Fibroblast of gingiva (primary cell): ENCODE results near the gene TM6SF1.

Experiments
- DNase-seq: peaks from one replicate; pipeline ENCODE4 v3.0.0-alpha.2; 2011; ENCODE audit warnings: low read depth

Gene TM6SF1

DNA sequence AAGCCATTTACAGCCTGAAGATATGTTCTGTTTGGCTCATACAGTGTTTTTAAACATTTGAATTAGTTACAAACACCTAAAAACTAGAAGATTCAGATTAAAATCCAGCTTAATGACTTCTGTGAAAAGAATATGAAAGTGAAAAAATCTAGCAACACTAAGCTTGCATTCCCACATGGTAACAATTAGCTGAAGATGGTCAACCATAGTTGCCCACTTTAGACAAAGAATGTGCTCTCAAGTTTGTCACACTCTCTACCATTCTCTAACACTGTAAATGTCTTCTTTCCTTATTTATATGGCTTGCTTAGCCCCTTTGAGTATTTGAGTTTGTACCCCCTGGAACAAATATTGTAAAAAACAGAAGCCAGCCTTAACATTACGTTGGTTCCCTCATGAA, 67.4 kb downstream of the TM6SF1 start:
- peak; percentile 14 for DNase-seq

DNA sequence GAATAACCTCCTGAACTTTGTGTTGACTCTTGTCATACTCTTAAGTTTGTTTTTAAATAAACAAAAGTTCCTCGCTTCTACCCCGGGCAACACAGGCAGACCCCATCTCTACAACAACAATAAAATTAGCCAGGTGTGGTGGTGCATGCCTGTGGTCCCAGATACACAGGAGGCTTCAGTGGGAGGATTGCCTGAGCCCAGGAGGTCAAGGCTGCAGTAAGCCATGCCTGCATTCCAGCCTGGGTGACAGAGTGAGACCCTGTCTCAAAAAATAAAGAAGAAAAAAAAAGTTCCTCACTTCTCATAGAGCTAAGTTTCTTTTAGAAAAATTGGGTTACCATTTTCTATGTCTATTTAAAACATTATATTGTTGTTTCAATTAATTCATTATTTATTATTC, 70.9 kb downstream of the TM6SF1 start:
- no peak for DNase-seq

DNA sequence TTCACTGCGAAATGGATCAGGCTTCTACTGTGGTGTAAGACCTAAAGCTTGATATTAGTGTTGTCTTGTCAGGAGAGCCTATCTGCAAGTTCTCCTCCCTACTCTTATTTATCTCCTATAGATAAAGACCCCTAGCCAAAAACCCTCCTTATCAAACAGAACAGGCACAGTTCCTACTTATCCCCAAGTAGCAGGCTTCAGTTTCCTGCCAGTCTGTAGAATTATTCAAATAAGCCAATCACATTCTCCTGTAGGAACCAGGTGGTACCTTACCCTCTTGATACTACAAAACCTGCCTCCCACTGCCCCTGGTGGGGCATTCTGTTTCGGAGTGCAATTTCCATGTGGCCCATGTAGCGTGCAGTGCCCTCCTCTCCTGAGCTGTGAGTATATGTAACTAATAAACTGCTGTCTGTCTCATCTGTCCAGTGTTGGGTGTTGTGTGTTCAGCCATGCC, 71.5 kb downstream of the TM6SF1 start:
- no peak for DNase-seq

DNA sequence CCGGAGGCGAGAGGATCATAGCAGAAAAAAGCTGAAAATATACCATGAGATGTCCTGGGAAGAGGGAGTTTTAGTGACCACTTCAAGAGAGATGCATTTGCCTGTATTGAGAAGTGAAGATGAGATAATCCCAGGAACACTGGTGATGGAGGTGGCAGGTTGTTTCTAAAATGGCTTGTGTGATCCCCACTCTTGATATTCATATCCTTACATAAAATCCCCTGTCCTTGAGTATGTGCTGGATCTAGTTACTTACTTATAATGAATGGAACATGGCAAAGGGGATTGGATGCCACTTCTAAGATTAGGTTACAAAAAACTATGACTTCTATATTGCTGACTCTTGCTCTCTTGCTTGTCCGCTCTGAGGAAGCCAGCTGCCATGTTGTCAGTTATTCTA, 78.1 kb downstream of the TM6SF1 start:
- no peak for DNase-seq
